ENCODE measurements around the gene CRNKL1.

Gene CRNKL1

GRCh38 chr20:20060234-20060998, 8.2 kb upstream of the CRNKL1 start:
- DNase-seq = no peak

DNA sequence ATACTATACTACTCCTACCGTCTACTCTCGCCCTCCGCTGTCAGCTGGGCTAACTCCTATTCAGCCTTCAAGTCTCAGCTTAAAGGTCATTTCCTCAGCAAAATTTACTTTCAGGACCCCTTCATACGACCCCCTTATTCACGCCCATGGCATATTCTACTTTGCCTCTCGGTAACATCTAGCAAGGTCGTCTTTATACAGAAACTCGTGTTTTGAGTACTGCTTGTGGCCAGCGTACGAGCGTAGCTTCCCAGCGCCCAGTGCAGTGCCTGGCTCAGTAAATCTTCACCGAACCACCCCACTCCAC, 546 bp downstream of the CRNKL1 start:
- no peak for DNase-seq

DNA sequence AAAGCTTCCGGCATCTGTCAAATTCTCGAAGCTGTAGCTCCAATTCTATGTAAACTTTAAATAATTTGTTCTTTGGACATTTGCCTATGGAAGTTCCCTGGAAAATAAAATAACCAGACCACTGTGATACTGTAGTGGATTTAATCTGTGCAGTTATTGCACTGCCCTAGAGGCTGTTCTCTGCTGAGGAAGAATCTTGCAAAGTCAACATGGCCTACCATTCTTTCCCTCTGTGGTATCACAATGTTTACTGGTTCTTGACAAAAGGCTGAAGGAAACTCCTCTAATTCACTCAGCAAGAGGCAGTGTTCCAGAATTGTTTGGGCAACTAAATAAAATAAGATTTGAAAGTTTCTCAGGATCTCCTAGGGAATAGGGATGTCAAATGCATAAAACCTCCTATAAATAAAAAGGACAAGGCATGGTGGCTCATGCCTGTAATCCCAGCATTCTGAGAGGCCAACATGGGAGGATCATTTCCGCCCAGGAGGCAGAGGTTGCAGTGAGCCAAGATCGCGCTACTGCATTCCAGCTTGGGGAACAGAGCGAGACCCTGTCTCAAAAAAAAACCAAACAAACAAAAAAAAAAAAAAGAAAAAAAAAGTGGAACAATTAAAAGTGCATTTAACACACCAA, 12.4 kb downstream of the CRNKL1 start:
- no peak for DNase-seq

DNA sequence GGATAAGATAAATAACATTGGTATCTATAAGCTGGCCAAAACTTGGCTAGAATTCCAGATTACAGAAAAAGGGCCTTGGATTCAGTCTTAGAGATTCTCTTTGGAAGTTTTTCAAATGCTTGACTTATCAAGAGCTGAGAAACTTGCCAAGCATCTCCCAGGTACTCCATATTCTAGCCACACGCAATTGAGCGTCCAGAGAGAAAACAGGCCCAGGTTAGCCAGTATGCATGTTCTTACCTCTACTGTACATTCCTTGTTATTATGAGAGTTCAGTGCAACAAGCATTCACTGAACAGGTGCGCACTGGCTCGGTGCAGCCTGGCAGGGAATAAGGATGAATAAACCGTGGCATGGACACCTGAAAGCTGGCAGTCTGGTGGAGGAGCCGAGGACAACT, 13.7 kb downstream of the CRNKL1 start:
- no peak for DNase-seq

- no peak for DNase-seq
Observed at GRCh38 chr20:20037960-20038359, 14.3 kb downstream of the CRNKL1 start.

DNA sequence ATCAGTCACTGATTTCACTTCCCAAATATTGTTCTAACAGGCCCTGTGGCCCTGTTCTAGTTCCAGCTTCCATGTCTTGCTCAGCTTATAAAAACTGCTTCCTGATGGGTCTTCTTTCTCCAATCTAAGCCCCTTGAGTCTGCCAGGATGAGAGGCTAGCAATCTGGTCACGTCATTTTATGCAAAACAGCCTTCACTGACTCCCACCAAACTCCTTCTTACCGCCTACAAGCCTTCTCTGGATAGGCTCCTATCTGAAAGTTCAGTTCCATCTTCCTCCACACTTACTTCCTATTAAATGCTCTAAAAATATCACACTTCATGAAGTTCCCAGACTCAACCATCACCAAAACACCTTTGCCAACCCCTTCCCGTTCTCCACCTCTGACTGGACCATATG, 15.5 kb downstream of the CRNKL1 start:
- DNase-seq = no peak

DNA sequence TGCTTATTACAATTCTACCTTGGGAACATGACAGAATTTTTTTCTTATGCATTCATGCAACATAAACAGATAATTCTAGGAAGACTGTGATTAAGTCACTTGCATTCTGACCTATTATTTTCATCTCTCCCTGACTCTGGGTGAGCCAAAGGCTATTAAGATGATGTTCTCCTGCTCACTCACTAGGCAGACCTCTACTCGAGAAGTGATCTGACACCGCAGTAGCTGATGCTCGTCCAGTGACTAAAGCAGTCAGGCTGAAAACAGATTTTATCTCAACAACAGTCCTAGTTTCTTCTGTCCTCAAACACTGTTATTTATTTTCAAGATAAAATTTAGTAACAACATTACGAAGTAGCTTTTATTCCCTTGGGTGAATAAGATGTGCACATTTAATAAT, 17.8 kb downstream of the CRNKL1 start:
- no peak for DNase-seq

GRCh38 chr20:20031790-20032189, 20.5 kb downstream of the CRNKL1 start:
- DNase-seq = no peak

- DNase-seq = no peak
Observed at GRCh38 chr20:20027284-20027683, 25.0 kb downstream of the CRNKL1 start.

GRCh38 chr20:20024942-20025341, 27.3 kb downstream of the CRNKL1 start:
- no peak for DNase-seq

DNA sequence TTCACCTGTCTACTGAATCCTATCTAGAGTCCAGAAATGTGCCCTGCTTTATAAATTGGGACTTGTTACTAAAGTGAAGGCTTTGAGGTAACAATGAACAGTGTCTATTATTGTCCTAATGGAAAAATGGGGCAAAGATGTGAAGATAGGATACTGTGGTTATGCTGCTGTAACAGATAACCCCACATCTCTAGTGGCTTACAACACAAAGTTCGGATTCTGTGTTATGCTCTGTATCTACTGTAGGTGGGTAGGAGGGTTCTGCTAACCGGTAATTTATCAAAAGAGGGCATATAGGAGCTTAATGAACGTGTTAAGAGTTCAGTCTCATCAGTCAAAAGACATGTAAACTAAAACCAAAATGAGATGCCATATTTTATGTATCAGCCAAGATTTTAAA, 28.9 kb downstream of the CRNKL1 start:
- DNase-seq = no peak

GRCh38 chr20:20022498-20022897, 29.8 kb downstream of the CRNKL1 start:
- no peak for DNase-seq

- no peak for DNase-seq
Observed at GRCh38 chr20:20021835-20022234, 30.4 kb downstream of the CRNKL1 start.

GRCh38 chr20:20020908-20021307, 31.4 kb downstream of the CRNKL1 start:
- no peak for DNase-seq

GRCh38 chr20:20019123-20019522, 33.1 kb downstream of the CRNKL1 start:
- DNase-seq = no peak

GRCh38 chr20:20018366-20018765, 33.9 kb downstream of the CRNKL1 start:
- DNase-seq = no peak

DNA sequence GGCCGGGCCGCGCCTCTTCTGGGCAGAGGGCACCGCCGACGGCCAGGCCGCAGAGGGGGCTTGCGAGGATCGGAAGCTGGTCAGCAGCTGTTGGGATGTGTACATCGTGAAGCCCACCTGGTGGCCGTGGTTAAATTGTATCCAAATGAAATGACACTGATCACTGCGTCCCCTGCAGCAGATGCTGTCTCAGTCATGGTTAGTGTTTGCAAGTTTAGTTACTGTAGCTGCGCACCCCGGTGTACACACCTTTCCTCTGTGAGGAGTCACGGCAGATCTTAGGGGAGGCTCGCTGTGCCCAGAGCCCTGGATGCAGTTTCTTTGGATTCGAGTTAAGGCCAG, 34.5 kb downstream of the CRNKL1 start:
- peak; percentile 13 for DNase-seq

GRCh38 chr20:20017001-20017843, 35.0 kb downstream of the CRNKL1 start, which contains the start of gene NAA20:
Gene NAA20, plus strand, starts transcription at chr20:20017362. Its CDS starts 35 bp downstream, at chr20:20017397.
- peak; percentile 92 for DNase-seq

GRCh38 chr20:20014659-20015058, 37.6 kb downstream of the CRNKL1 start:
- DNase-seq = peak; percentile 51

DNA sequence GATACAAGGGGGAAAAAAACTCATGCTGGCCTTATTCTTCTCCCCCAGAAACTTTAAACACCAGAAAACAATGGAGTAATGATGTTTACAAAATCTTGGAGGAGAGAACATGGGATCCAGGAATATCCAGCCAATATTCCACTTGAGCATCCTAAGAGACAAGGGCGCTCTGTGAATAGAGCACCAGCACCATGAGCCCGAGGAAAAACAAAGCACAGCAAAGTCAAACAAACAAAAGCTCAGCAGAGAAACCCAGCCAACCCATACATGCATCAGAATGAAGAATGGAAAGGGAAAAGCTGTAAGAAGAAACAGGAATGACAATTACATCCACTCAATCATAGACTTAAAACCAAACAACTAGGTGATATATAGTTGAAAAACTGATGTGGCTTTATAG, 39.7 kb downstream of the CRNKL1 start:
- no peak for DNase-seq

DNA sequence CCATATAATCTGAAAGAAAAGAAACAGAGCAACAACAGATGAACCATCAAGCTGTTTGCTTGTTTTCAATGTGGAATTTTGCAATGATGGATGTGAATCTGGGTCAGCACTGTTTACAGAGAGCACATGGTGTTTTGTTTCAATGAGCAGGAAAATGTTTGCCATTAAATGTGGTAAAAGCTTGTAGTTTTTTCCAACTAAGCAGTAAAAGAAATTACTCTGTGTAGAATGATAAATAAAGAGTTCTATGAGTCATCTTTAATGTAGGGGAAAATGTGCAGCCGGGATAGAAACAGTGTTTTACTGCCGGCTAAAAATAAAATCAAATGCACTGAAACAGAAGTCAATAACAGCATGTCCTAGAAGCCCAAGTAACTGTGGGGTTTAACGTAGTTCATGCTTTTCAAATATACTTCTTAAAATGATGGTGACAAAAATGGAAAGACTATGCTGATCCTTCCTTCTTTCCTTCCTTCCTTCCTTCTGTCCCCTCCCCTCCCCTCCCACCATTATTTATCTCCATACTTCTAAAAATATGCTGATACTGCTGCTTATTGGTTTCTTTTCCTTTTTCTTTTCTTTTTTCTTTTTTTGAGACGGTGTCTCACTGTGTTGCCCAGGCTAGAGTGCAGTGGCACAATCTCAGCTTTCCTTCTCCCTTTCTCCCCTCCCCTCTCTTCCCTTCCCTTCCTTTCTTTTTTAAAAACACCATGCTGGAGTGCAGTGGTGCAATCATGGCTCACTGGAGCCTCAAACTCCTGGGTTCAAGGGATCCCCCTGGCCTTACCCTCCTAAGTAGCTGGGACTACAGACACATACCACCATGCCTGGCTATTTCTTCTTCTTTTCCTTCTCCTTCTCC, 41.4 kb downstream of the CRNKL1 start:
- DNase-seq = no peak

- no peak for DNase-seq
Observed at GRCh38 chr20:20009784-20010253, 42.4 kb downstream of the CRNKL1 start.

GRCh38 chr20:20005342-20005741, 46.9 kb downstream of the CRNKL1 start:
- DNase-seq = no peak
